SH-SY5Y (cell line): ENCODE data around the gene ITSN1.

Experiments used
- GATA2 ChIP-seq: IDR thresholded peaks from 2 replicates; pipeline ENCODE4 v1.6.1; 2011; ENCODE audit warnings: mild to moderate bottlenecking, low read depth, low read length
- GATA3 ChIP-seq: IDR thresholded peaks from 2 replicates; pipeline ENCODE4 v1.6.1; 2011; ENCODE audit warnings: low read depth, mild to moderate bottlenecking, low read length, moderate library complexity

ITSN1 gene

GRCh38 chr21:33712022-33712803 is 69.9 kb downstream of the ITSN1 start:
- TF ChIP-seq GATA3 (no peak), GATA2 (no peak)

DNA sequence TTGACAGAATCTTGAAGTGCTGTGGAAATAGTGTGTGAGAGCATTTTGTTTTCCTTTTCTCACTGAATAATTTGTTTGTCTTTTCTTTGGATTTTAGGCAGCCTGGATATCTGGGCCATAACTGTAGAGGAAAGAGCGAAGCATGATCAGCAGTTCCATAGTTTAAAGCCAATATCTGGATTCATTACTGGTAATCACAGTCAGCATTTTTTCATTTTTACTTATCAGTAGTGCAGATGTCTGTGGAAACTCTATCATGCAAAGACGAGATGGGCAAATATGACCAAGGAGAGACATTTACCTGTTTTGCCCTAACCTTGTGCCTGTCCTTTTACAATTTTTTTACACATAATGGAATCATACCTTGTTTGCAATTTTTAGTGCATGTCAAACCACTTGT is 78.8 kb downstream of the ITSN1 start:
- TF ChIP-seq GATA3 (no peak), GATA2 (no peak)

DNA sequence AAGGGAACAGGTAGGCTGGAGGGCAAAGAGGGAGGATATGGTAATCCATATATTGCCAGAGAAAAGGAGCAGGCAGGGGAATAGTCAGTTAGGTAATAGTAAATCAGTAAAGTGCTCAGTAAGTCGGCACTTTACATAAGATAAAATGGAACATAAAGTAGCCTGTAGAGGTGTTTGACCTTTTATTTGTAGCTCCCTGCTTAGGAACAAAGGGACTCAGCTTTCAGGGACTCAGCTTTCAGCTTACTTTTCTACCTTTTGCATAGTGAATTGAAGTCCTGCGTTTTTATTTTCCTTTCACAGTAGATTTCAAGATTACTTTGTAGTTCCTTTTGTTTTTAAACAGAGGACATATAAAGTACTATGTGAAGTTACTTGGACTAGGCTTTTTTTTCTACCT is 87.3 kb downstream of the ITSN1 start:
- TF ChIP-seq GATA2: no peak
- TF ChIP-seq GATA3: no peak

- TF ChIP-seq GATA3 (no peak), GATA2 (no peak)
These were observed 89.1 kb downstream of the ITSN1 start for GRCh38 chr21:33731447-33731846.

GRCh38 chr21:33732038-33732437 is 89.7 kb downstream of the ITSN1 start:
- TF ChIP-seq GATA3 (no peak), GATA2 (no peak)

GRCh38 chr21:33733601-33734000 is 91.3 kb downstream of the ITSN1 start:
- no peak for TF ChIP-seq GATA3
- TF ChIP-seq GATA2: no peak

DNA sequence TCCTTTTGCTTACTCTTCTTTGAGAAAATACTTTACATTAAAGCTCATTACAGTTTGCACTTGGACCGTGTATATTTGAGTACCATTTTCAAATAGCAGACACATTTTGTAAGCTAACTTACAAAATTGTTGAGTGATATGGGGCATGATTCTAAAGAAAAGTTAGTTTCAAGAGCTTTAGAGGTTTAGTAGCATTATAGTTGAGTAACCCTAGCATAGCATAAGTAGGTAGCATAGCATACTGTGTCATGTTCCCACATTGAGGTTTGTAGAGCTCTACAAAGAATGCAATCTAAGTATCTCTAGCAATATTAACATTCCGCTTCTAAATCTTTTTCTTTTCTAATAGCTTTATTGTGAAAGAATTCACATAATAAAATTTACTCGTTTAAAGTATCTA is 92.0 kb downstream of the ITSN1 start:
- no peak for TF ChIP-seq GATA3
- no peak for TF ChIP-seq GATA2

GRCh38 chr21:33734818-33735217 is 92.5 kb downstream of the ITSN1 start:
- TF ChIP-seq GATA3: no peak
- no peak for TF ChIP-seq GATA2

- TF ChIP-seq GATA2: no peak
- no peak for TF ChIP-seq GATA3
These were observed 94.3 kb downstream of the ITSN1 start for GRCh38 chr21:33736569-33736968.

GRCh38 chr21:33739701-33740100 is 97.4 kb downstream of the ITSN1 start:
- TF ChIP-seq GATA2 (no peak), GATA3 (no peak)

- TF ChIP-seq GATA3 (no peak), GATA2 (no peak)
These were observed 105.1 kb downstream of the ITSN1 start for GRCh38 chr21:33747420-33747819.

DNA sequence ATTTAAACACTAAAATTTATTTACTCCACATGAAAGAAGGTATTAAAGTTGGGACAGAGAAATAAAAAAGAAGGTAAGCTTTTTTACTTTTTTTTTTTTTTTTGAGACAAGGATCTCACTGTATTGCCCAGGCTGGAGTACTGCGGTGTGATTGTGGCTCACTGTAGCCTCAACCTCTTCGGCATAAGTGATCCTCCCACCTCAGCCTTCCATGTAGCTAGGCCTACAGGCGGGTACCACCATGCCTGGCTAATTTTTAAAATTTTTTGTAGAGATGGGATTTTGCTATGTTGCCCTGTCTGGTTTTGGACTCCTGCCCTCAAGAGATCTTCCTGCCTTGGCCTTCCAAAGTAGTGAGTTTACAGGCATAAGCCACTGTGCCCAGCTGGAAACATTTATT is 106.6 kb downstream of the ITSN1 start:
- no peak for TF ChIP-seq GATA3
- TF ChIP-seq GATA2: no peak

GRCh38 chr21:33750017-33750416 is 107.7 kb downstream of the ITSN1 start:
- no peak for TF ChIP-seq GATA3
- no peak for TF ChIP-seq GATA2

DNA sequence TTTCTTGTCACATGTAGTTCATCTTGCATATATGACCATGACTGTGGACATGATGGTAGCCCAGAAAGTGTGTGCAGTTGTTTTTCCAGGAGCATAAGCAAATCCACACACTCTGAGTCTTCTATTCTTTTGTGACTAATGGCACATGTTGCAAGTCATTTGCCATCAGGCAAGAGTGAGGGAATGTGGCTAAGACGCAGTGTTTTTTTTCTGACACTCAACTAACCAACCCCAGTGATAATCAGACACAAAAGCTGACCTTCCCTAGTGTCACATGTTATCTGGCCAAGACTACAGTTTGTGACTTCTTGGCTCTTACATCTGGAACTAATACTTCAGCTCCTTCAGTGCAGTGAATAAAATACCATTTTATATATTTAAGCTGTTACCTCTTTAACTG is 108.8 kb downstream of the ITSN1 start:
- TF ChIP-seq GATA2: no peak
- TF ChIP-seq GATA3: no peak

DNA sequence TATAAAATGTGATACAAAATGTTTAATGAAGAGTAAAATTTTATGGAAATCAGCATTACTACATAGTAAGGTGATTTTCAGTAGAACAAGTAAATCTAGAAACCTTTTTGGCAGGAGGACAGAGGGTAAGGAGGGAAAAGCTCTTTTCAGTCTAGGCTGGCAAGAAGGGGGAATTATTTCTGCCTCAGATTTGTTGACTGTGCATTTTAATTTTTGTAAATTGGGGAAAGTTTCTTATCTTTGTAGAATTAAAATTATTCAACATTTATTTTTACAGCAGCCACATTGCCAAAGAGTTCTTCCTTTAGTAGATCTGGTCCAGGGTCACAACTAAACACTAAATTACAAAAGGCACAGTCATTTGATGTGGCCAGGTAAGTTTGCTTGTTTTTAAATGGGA is 109.2 kb downstream of the ITSN1 start:
- TF ChIP-seq GATA3 (no peak), GATA2 (no peak)

DNA sequence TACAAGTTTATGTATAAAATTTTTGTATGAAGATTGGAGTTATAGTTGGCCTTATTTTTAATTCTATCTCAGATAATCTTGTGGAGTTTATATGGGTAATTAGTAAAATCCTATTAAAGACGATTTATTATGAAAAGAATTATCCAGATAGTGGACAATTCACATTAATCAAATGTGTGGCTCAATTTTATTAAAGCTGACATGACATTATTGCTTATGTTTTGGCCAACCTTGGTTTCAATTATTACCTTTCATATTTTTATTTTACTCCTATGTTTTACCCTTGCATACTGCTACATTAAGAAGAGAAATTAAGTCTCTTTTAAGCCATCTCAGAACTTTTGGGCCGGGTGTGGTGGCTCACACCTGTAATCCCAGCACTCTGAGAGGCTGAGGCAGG is 110.0 kb downstream of the ITSN1 start:
- TF ChIP-seq GATA2 (no peak), GATA3 (no peak)
